Measurements from ENCODE around the gene ITSN1.

ITSN1 gene

GRCh38 chr21:33843216-33843615, 200.9 kb downstream of the ITSN1 start:
- TF ChIP-seq CTCF (conservative IDR thresholded peaks at IDR 0.05; ENCODE audit: low read depth, low read length) = no peak
- no peak for DNase-seq (ENCODE audit: low read depth)
- H3K4me3 ChIP-seq (ENCODE audit: low read length) = no peak overlapping the region

GRCh38 chr21:33844104-33844889, 202.0 kb downstream of the ITSN1 start:
- TF ChIP-seq CTCF (conservative IDR thresholded peaks at IDR 0.05; ENCODE audit: low read depth, low read length) = no peak
- no peak for DNase-seq (ENCODE audit: low read depth)
- no peak overlapping the region for H3K4me3 ChIP-seq (ENCODE audit: low read length)

- H3K4me3 ChIP-seq (ENCODE audit: low read length) = no peak overlapping the region
- TF ChIP-seq CTCF (conservative IDR thresholded peaks at IDR 0.05; ENCODE audit: low read depth, low read length) = no peak
- DNase-seq (ENCODE audit: low read depth) = no peak
These were observed 202.5 kb downstream of the ITSN1 start for GRCh38 chr21:33844890-33845205.

- no peak overlapping the region for H3K4me3 ChIP-seq (ENCODE audit: low read length)
- TF ChIP-seq CTCF (conservative IDR thresholded peaks at IDR 0.05; ENCODE audit: low read depth, low read length) = no peak
- no peak for DNase-seq (ENCODE audit: low read depth)
These were observed 203.8 kb downstream of the ITSN1 start for GRCh38 chr21:33846141-33846540.

- no peak for DNase-seq (ENCODE audit: low read depth)
- TF ChIP-seq CTCF (conservative IDR thresholded peaks at IDR 0.05; ENCODE audit: low read depth, low read length) = no peak
- no peak overlapping the region for H3K4me3 ChIP-seq (ENCODE audit: low read length)
These were observed 205.4 kb downstream of the ITSN1 start for GRCh38 chr21:33847588-33848248.

- DNase-seq (ENCODE audit: low read depth) = no peak
- no peak for TF ChIP-seq CTCF (conservative IDR thresholded peaks at IDR 0.05; ENCODE audit: low read depth, low read length)
- H3K4me3 ChIP-seq (ENCODE audit: low read length) = no peak overlapping the region
These were observed 206.1 kb downstream of the ITSN1 start for GRCh38 chr21:33848249-33848953.

Data from retinal pigment epithelial cell (primary cell).